Spleen (tissue), 11 donors: ENCODE measurements around the gene UGDH. TPM values are rescaled to one million over a fixed set of nuclear protein-coding genes. Genes with fewer than 3 reads are reported as not detected.
A peak's percentile ranks its signal among the peaks of the same experiment; 100 is the strongest.

ENCODE experiments used
- DNase-seq: peaks from one replicate; pipeline ENCODE4 v3.0.0-alpha.2; 2020
- H3K27ac ChIP-seq, 8 donors: fragments of 200-600 bp; sonication (generic) in 7 of 8; 1 replicate in 4 of 8; 2 replicates in 4 of 8; pipeline versions ENCODE4 v1.5.0 to v1.8.0; 2016 to 2021; ENCODE audit warnings: inconsistent platforms in 4 of 8, mild to moderate bottlenecking in 4 of 8, moderate library complexity in 1 of 8
- H3K27me3 ChIP-seq, 7 donors: fragments of 200-600 bp; sonication (generic) in 6 of 7; replicated peaks in 1 of 7; 1 replicate in 4 of 7; 2 replicates in 3 of 7; pipeline versions ENCODE4 v1.5.0 to v1.8.0; 2016 to 2021; ENCODE audit warnings: inconsistent platforms in 3 of 7, mild to moderate bottlenecking in 1 of 7
- H3K36me3 ChIP-seq, 6 donors: fragments of 200-600 bp; sonication (generic) in 5 of 6; 1 replicate in 4 of 6; 2 replicates in 2 of 6; pipeline versions ENCODE4 v1.5.0 to v1.8.0; 2016 to 2021; ENCODE audit warnings: inconsistent platforms in 2 of 6
- H3K4me1 ChIP-seq, 6 donors: fragments of 200-600 bp; sonication (generic) in 5 of 6; 1 replicate in 3 of 6; 2 replicates in 3 of 6; pipeline versions ENCODE4 v1.5.0 to v1.8.0; 2016 to 2021; ENCODE audit warnings: inconsistent platforms in 3 of 6
- H3K4me3 ChIP-seq, 8 donors: fragments of 200-600 bp; sonication (generic) in 7 of 8; 1 replicate in 4 of 8; 2 replicates in 4 of 8; pipeline versions ENCODE4 v1.5.0 to v1.8.0; 2016 to 2021; ENCODE audit warnings: inconsistent platforms in 4 of 8, mild to moderate bottlenecking in 4 of 8, moderate library complexity in 2 of 8
- H3K9me3 ChIP-seq, 8 donors: fragments of 200-600 bp; sonication (generic) in 7 of 8; 1 replicate in 4 of 8; 2 replicates in 4 of 8; pipeline versions ENCODE4 v1.5.0 to v1.8.0; 2016 to 2021; ENCODE audit warnings: inconsistent platforms in 4 of 8
- POLR2A ChIP-seq, 3 donors: fragments of 450-650 bp; IDR thresholded peaks; one replicate each; pipeline ENCODE4 v1.5.1; 2017; ENCODE audit warnings: antibody characterized with exemption in 3 of 3, mild to moderate bottlenecking in 1 of 3
- POLR2AphosphoS5 ChIP-seq, 3 donors: sonication (generic); formaldehyde crosslinking; IDR thresholded peaks; one replicate each; pipeline ENCODE4 v1.5.1; 2017; ENCODE audit warnings: antibody characterized with exemption in 3 of 3
- WGBS, 5 donors: extraction: QIAGEN DNeasy Blood & Tissue Kit in 3 of 5; methylation state at CpG; one replicate each; pipeline versions ENCODE4 v1.1.5 to v1.1.7; 2013 to 2018; 5-methylcytosine and 5-hydroxymethylcytosine counted together
- intact Hi-C: fragments of 100-400 bp; cut with DNase I; formaldehyde crosslinking; loops from one replicate; pipeline ENCODE4 v1.15.0; 2023; ENCODE audit warnings: low total_unique reads
- polyA plus RNA-seq, 3 donors: library from polyadenylated mRNA; stranded (reverse); fragments of 200-250 nt; gene quantifications; one replicate each; pipeline ENCODE4 v1.2.1, GENCODE V29; 2013
- total RNA-seq, 7 donors: library from RNA; depleted of rRNA in 3 of 7; stranded (reverse); fragments of >200 nt in 3 of 7; fragmentation: NEBNext Ultra II Directional in 4 of 7; extraction: Animal tissue kit (Norgen Biotek cat#: 25700) in 4 of 7; gene quantifications; one replicate each; pipeline versions ENCODE4 v1.1.0 to v1.2.1, GENCODE V29; 2016 to 2021
- TF ChIP-seq, protein P1 (sequence below), 11 experiments: fragments of 200-600 bp in 7 of 11; fragments of 450-650 bp in 4 of 11; sonication (generic) in 4 of 11; IDR thresholded peaks in 8 of 11; conservative IDR thresholded peaks in 3 of 11; 1 replicate in 7 of 11; 2 replicates in 4 of 11; pipeline versions ENCODE4 v1.4.0 to v1.8.0; 2016 to 2021; ENCODE audit warnings: antibody characterized with exemption in 11 of 11, inconsistent platforms in 4 of 11, mild to moderate bottlenecking in 1 of 11
- donor health status: healthy with polysubstance abuse.
- donor health status: DM: no; HTN: no; CAD: no; lungs with moderate emphysema.
- donor health status: DM: no; HTN: no; CAD: no.
- donor health status: Bipolar disorder and iron deficiency.
- donor health status: healthy.
- donor health status: DM: no; HTN: no; CAD: no.
- donor health status: DM: yes; HTN: yes; CAD: no.

Gene UGDH
- total and polyA plus RNA-seq, 10 donors, result 4.1 to 30.8 (median 17.9) TPM

- no peak for DNase-seq
Observed at GRCh38 chr4:39480251-39480650, 47.0 kb downstream of the UGDH start.

DNA sequence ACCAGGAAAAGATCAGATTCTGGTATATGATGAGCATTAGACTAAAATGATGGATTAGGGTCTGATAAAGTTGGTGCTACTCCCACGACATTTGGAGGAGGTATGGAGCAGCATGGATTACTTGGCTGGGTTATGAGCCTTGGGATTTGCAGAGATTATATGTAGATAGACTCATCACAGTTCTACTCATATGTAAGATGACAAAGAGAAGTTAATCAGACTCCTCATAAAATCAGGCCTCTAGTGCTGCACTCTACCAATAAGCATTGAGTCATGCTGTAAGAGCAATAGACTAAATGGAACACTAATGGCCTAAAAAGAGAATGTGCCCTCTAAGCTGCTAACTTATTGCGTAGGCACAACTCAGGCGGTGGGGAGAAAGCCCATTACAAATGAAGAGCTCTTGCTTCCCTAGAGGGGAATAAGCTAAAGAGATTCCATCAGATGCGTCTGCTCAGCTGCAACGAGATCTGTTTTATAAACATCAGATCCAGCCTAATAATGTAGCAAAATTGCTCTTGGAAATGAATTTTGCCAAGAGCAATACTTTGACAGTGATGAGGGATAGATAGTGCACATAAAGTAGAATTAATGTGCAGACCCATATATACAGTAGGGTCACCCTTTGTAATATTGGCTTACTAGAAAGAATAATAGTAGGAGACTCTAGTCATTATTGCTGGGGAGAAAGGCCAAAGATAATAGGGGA is 50.9 kb downstream of the UGDH start:
- intact Hi-C loops, result no loop called here
- H3K9me3 ChIP-seq, result no peaks in the 10 kb centered on the region
- 75 to 97% (median 92%) methylated on average over 5 of the region's 5 CpGs for WGBS, 5 donors
- H3K4me3 ChIP-seq, result no peak overlapping the region
- peaks cover 0 to 68% (median 22%) of the 10 kb centered on the region in 6 donors for H3K36me3 ChIP-seq
- H3K27me3 ChIP-seq, result no peaks in the 10 kb centered on the region
- no peak overlapping the region for H3K27ac ChIP-seq
- TF ChIP-seq POLR2A (IDR thresholded peaks at IDR 0.05) (no peak), POLR2AphosphoS5 (IDR thresholded peaks at IDR 0.05) (no peak)
- TF ChIP-seq, protein P1, sequence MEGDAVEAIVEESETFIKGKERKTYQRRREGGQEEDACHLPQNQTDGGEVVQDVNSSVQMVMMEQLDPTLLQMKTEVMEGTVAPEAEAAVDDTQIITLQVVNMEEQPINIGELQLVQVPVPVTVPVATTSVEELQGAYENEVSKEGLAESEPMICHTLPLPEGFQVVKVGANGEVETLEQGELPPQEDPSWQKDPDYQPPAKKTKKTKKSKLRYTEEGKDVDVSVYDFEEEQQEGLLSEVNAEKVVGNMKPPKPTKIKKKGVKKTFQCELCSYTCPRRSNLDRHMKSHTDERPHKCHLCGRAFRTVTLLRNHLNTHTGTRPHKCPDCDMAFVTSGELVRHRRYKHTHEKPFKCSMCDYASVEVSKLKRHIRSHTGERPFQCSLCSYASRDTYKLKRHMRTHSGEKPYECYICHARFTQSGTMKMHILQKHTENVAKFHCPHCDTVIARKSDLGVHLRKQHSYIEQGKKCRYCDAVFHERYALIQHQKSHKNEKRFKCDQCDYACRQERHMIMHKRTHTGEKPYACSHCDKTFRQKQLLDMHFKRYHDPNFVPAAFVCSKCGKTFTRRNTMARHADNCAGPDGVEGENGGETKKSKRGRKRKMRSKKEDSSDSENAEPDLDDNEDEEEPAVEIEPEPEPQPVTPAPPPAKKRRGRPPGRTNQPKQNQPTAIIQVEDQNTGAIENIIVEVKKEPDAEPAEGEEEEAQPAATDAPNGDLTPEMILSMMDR (IDR thresholded peaks at IDR 0.05 in 8 of 11, conservative IDR thresholded peaks at IDR 0.05 in 3 of 11), result no peak
- H3K4me1 ChIP-seq, result peaks cover 0 to 5% (median 0%) of the 10 kb centered on the region in 6 donors
- no peak for DNase-seq

More at GRCh38 chr4:39480251-39480650, 47.0 kb downstream of the UGDH start:
- intact Hi-C loops, result no loop called here
- Histone ChIP-seq H3K4me3 (no peak overlapping the region), H3K27me3 (no peaks in the 10 kb centered on the region), H3K36me3 (peaks cover 0 to 31% (median 7%) of the 10 kb centered on the region in 6 donors), H3K9me3 (peaks cover 0 to 11% (median 0%) of the 10 kb centered on the region in 8 donors), H3K4me1 (peaks cover 0 to 14% (median 0%) of the 10 kb centered on the region in 6 donors), H3K27ac (no peak overlapping the region)
- WGBS, 5 donors, result 95 to 97% (median 96%) methylated on average over 15 to 27 of the region's 27 CpGs
- TF ChIP-seq, protein P1 (IDR thresholded peaks at IDR 0.05 in 8 of 11, conservative IDR thresholded peaks at IDR 0.05 in 3 of 11), result no peak
- TF ChIP-seq POLR2AphosphoS5 (IDR thresholded peaks at IDR 0.05), result peak in 1 of 3 donors; percentile 9

DNA sequence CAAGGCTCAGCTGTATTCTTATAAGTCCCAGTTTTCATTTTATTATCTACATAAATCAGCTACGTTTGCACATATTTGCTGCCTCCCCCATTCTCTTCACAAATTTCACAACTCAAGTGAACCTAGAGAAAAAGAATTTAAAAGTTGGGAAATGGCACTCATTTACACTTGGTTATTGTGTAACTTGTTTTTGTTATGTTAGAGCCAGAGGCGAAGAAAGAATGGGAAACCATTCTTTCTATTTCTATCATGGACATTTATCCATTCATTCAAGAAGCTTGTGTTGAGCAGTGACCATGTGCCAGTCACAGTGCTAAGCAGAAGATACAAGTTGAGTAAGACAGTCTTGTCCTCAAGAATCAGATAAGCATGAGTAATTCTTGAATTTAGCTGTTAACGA is 54.8 kb downstream of the UGDH start:
- H3K27ac ChIP-seq, result no peak overlapping the region
- TF ChIP-seq POLR2AphosphoS5 (IDR thresholded peaks at IDR 0.05) (no peak), POLR2A (IDR thresholded peaks at IDR 0.05) (no peak)
- TF ChIP-seq, protein P1 (IDR thresholded peaks at IDR 0.05 in 8 of 11, conservative IDR thresholded peaks at IDR 0.05 in 3 of 11), result no peak
- no peak for DNase-seq
- H3K4me3 ChIP-seq, result no peak overlapping the region
- 80 to 92% (median 88%) methylated on average over 3 of the region's 3 CpGs for WGBS, 5 donors
- peaks cover 0 to 13% (median 8%) of the 10 kb centered on the region in 6 donors for H3K4me1 ChIP-seq
- intact Hi-C loops, result no loop called here
- H3K27me3 ChIP-seq, result no peaks in the 10 kb centered on the region
- no peaks in the 10 kb centered on the region for H3K9me3 ChIP-seq
- peaks cover 0 to 74% (median 21%) of the 10 kb centered on the region in 6 donors for H3K36me3 ChIP-seq

GRCh38 chr4:39470402-39470801 is 56.8 kb downstream of the UGDH start:
- H3K9me3 ChIP-seq, result no peaks in the 10 kb centered on the region
- peaks cover 0 to 13% (median 8%) of the 10 kb centered on the region in 6 donors for H3K4me1 ChIP-seq
- H3K27ac ChIP-seq, result peak overlapping the region in 3 of 8 donors; percentile 62 to 64 (median 63)
- H3K4me3 ChIP-seq, result no peak overlapping the region
- peaks cover 0 to 74% (median 25%) of the 10 kb centered on the region in 6 donors for H3K36me3 ChIP-seq
- no peaks in the 10 kb centered on the region for H3K27me3 ChIP-seq
- DNase-seq, result no peak
- intact Hi-C loops, result no loop called here
- WGBS, 5 donors, result 89 to 100% (median 96%) methylated on average over 1 of the region's 1 CpG
- TF ChIP-seq POLR2AphosphoS5 (IDR thresholded peaks at IDR 0.05) (no peak), POLR2A (IDR thresholded peaks at IDR 0.05) (no peak)
- TF ChIP-seq, protein P1 (IDR thresholded peaks at IDR 0.05 in 8 of 11, conservative IDR thresholded peaks at IDR 0.05 in 3 of 11), result no peak
